H9 (cell line): ENCODE measurements around the gene CDC42EP4. TPM values are rescaled to one million over a fixed set of nuclear protein-coding genes. Genes with fewer than 3 reads are reported as not detected.

Source experiments
- DNase-seq: peaks from one replicate; pipeline ENCODE4 v3.0.0-alpha.2; 2017
- H2AFZ ChIP-seq: one replicate; pipeline ENCODE4 v1.6.1; 2013; ENCODE audit warnings: mild to moderate bottlenecking, low read length, control low read depth, moderate library complexity
- H2AK5ac ChIP-seq: 2 replicates; pipeline ENCODE4 v1.6.1; 2013; ENCODE audit warnings: low read length, control low read depth, mixed read lengths; ENCODE audit not compliant: insufficient read length
- H2BK120ac ChIP-seq: one replicate; pipeline ENCODE4 v1.6.1; 2013; ENCODE audit warnings: low read depth, mild to moderate bottlenecking, low read length, control low read depth, inconsistent platforms; ENCODE audit not compliant: poor library complexity, severe bottlenecking
- H2BK12ac ChIP-seq: 2 replicates; pipeline ENCODE4 v1.6.1; 2013; ENCODE audit warnings: low read length, control low read depth, mixed read lengths, low read depth; ENCODE audit not compliant: insufficient read length
- H2BK15ac ChIP-seq: 2 replicates; pipeline ENCODE4 v1.6.1; 2013; ENCODE audit warnings: low read depth, low read length, control low read depth
- H2BK20ac ChIP-seq: one replicate; pipeline ENCODE4 v1.6.1; 2013; ENCODE audit warnings: low read depth, mild to moderate bottlenecking, low read length, control low read depth, inconsistent platforms; ENCODE audit not compliant: poor library complexity, severe bottlenecking
- H2BK5ac ChIP-seq: 2 replicates; pipeline ENCODE4 v1.6.1; 2013; ENCODE audit warnings: low read length, control low read depth, mixed read lengths; ENCODE audit not compliant: insufficient read length
- H3K14ac ChIP-seq: 2 replicates; pipeline ENCODE4 v1.6.1; 2013; ENCODE audit warnings: low read length, control low read depth; ENCODE audit not compliant: insufficient read depth
- H3K18ac ChIP-seq: 2 replicates; pipeline ENCODE4 v1.6.1; 2013; ENCODE audit warnings: low read depth, mild to moderate bottlenecking, mixed read lengths, low read length, control low read depth; ENCODE audit not compliant: insufficient read length
- H3K23ac ChIP-seq: 2 replicates; pipeline ENCODE4 v1.6.1; 2013; ENCODE audit warnings: low read length, control low read depth, mixed read lengths, low read depth; ENCODE audit not compliant: insufficient read length
- H3K23me2 ChIP-seq: 2 replicates; pipeline ENCODE4 v1.6.1; 2013; ENCODE audit warnings: low read depth, mild to moderate bottlenecking, mixed read lengths, low read length, control low read depth; ENCODE audit not compliant: insufficient read length, poor library complexity, severe bottlenecking
- H3K27ac ChIP-seq: 2 replicates; pipeline ENCODE4 v1.5.1; 2013; ENCODE audit warnings: low read length, control low read depth, mixed read lengths, low read depth; ENCODE audit not compliant: insufficient read length
- H3K27me3 ChIP-seq: 2 replicates; pipeline ENCODE4 v1.6.1; 2013; ENCODE audit warnings: low read length, control low read depth, inconsistent platforms; ENCODE audit not compliant: insufficient read depth
- H3K4ac ChIP-seq: 2 replicates; pipeline ENCODE4 v1.6.1; 2013; ENCODE audit warnings: low read depth, mild to moderate bottlenecking, control low read depth, inconsistent platforms, low read length, moderate library complexity
- H3K4me1 ChIP-seq: 2 replicates; pipeline ENCODE4 v1.6.1; 2013; ENCODE audit warnings: low read length, control low read depth, inconsistent platforms; ENCODE audit not compliant: insufficient read depth
- H3K4me2 ChIP-seq: 2 replicates; pipeline ENCODE4 v1.6.1; 2013; ENCODE audit warnings: low read length, control low read depth, mixed read lengths; ENCODE audit not compliant: insufficient read length, insufficient read depth
- H3K56ac ChIP-seq: 2 replicates; pipeline ENCODE4 v1.6.1; 2013; ENCODE audit warnings: low read depth, mild to moderate bottlenecking, mixed read lengths, low read length, control low read depth; ENCODE audit not compliant: insufficient read length
- H3K79me1 ChIP-seq: 2 replicates; pipeline ENCODE4 v1.6.1; 2013; ENCODE audit warnings: low read depth, mild to moderate bottlenecking, moderate library complexity, low read length, control low read depth, inconsistent platforms; ENCODE audit not compliant: insufficient read depth, poor library complexity, severe bottlenecking
- H3K79me2 ChIP-seq: 2 replicates; pipeline ENCODE4 v1.6.1; 2013; ENCODE audit warnings: low read length, control low read depth, inconsistent platforms; ENCODE audit not compliant: insufficient read depth
- H3K9ac ChIP-seq: 2 replicates; pipeline ENCODE4 v1.6.1; 2013; ENCODE audit warnings: low read length, control low read depth, mixed read lengths; ENCODE audit not compliant: insufficient read length; ENCODE audit errors: extremely low read depth
- H3K9me3 ChIP-seq: one replicate; pipeline ENCODE4 v1.6.1; 2013; ENCODE audit warnings: low read depth, low read length, inconsistent platforms; ENCODE audit not compliant: control insufficient read depth
- H3T11ph ChIP-seq: one replicate; pipeline ENCODE4 v1.6.1; 2013; ENCODE audit warnings: mild to moderate bottlenecking, low read length, control low read depth, inconsistent platforms
- H4K20me1 ChIP-seq: one replicate; pipeline ENCODE4 v1.6.1; 2013; ENCODE audit not compliant: control insufficient read depth, insufficient read length, insufficient read depth
- H4K5ac ChIP-seq: 2 replicates; pipeline ENCODE4 v1.6.1; 2013; ENCODE audit warnings: low read depth, mild to moderate bottlenecking, mixed read lengths, low read length, control low read depth; ENCODE audit not compliant: insufficient read length
- H4K8ac ChIP-seq: replicated peaks from 2 replicates; pipeline ENCODE4 v1.6.1; 2013; ENCODE audit warnings: low read length, control low read depth, mixed read lengths, low read depth; ENCODE audit not compliant: insufficient read length
- H4K91ac ChIP-seq: 2 replicates; pipeline ENCODE4 v1.6.1; 2013; ENCODE audit warnings: low read depth, mild to moderate bottlenecking, moderate library complexity, mixed read lengths, low read length, control low read depth; ENCODE audit not compliant: insufficient read length
- H3K27ac Mint-ChIP-seq, 3 experiments: 2 replicates in 2 of 3; 3 replicates in 1 of 3; pipeline ENCODE4 v1.8.0; 2020 to 2021; ENCODE audit warnings: mixed read lengths in 3 of 3, mild to moderate bottlenecking in 1 of 3, moderate library complexity in 1 of 3
- H3K27me3 Mint-ChIP-seq: 2 replicates; pipeline ENCODE4 v1.8.0; 2021; ENCODE audit warnings: low read depth, mild to moderate bottlenecking, moderate library complexity, mixed read lengths
- H3K36me3 Mint-ChIP-seq, 3 experiments: 2 replicates in 2 of 3; 3 replicates in 1 of 3; pipeline ENCODE4 v1.8.0; 2020 to 2021; ENCODE audit warnings: low read depth in 3 of 3, mixed read lengths in 3 of 3; ENCODE audit not compliant: insufficient read depth in 1 of 3
- H3K4me1 Mint-ChIP-seq, 2 experiments: 2 replicates each; pipeline ENCODE4 v1.8.0; 2020; ENCODE audit warnings: mixed read lengths in 2 of 2
- H3K4me3 Mint-ChIP-seq, 2 experiments: 2 replicates in 1 of 2; 3 replicates in 1 of 2; pipeline ENCODE4 v1.8.0; 2020 to 2021; ENCODE audit warnings: mild to moderate bottlenecking in 2 of 2, mixed read lengths in 2 of 2, moderate library complexity in 1 of 2
- H3K9me3 Mint-ChIP-seq, 2 experiments: 2 replicates in 1 of 2; 3 replicates in 1 of 2; pipeline ENCODE4 v1.8.0; 2020; ENCODE audit warnings: mild to moderate bottlenecking in 2 of 2, mixed read lengths in 2 of 2, moderate library complexity in 1 of 2
- CTCF ChIP-seq: fragments of 200-600 bp; sonication (generic); conservative IDR thresholded peaks from 3 replicates; pipeline ENCODE4 v1.8.0; 2021; ENCODE audit warnings: antibody characterized with exemption, mild to moderate bottlenecking
- WGBS: extraction: QIAGEN DNeasy Blood & Tissue Kit; methylation state at CpG from one replicate; pipeline ENCODE4 v1.1.7; 2013; ENCODE audit warnings: missing lambda C conversion rate, low lambda C conversion rate, mixed read lengths; ENCODE audit not compliant: insufficient read length; ENCODE audit errors: extremely low coverage; 5-methylcytosine and 5-hydroxymethylcytosine counted together
- total RNA-seq: library from RNA; stranded (reverse); gene quantifications from 2 replicates; pipeline ENCODE4 v1.2.1, GENCODE V29; 2021

CDC42EP4 gene
- total RNA-seq, 1 experiment from 2014 or later = 27.1 TPM

GRCh38 chr17:73349138-73349537 lies 37.3 kb upstream of the CDC42EP4 start:
- no peak overlapping the region for H4K91ac ChIP-seq
- H3K18ac ChIP-seq = no peak overlapping the region
- no peak overlapping the region for H4K8ac ChIP-seq
- H4K5ac ChIP-seq = no peak overlapping the region
- no peak overlapping the region for H3K9ac ChIP-seq
- no peaks in the 10 kb centered on the region for H3K27me3 ChIP-seq
- H2BK15ac ChIP-seq = no peak overlapping the region
- H3K23ac ChIP-seq = no peak overlapping the region
- no peaks in the 10 kb centered on the region for H3K23me2 ChIP-seq
- no peak overlapping the region for H3T11ph ChIP-seq
- no peaks in the 10 kb centered on the region for H4K20me1 ChIP-seq
- no peak overlapping the region for H2AFZ ChIP-seq
- H3K27ac ChIP-seq = no peak overlapping the region
- no peak for TF ChIP-seq CTCF
- Mint-ChIP-seq H3K27me3 (no peaks in the 10 kb centered on the region; the same call in none of the 2 replicates), H3K9me3 (no peaks in the 10 kb centered on the region), H3K4me1 (peaks cover 36 to 44% of the 10 kb centered on the region in 2 experiments), H3K4me3 (peak overlapping the region in 1 of 2 experiments; percentile 8; a peak in 1 of 5 replicates), H3K36me3 (peaks cover 0 to 16% (median 0%) of the 10 kb centered on the region in 3 experiments; a peak in 3 of 7 replicates), H3K27ac (peak overlapping the region in 2 of 3 experiments; percentile 61 to 80; a peak in 2 of 7 replicates)
- no peak overlapping the region for H3K56ac ChIP-seq
- H3K9me3 ChIP-seq = no peaks in the 10 kb centered on the region
- H3K4me1 ChIP-seq = peaks cover 2% of the 10 kb centered on the region; the same call in 1 of the 2 replicates
- H2BK12ac ChIP-seq = no peak overlapping the region
- no CpG with 5 or more reads among the region's 6 CpGs for WGBS
- no peaks in the 10 kb centered on the region for H3K79me2 ChIP-seq
- no peaks in the 10 kb centered on the region for H3K79me1 ChIP-seq
- H2AK5ac ChIP-seq = no peak overlapping the region
- no peak overlapping the region for H2BK20ac ChIP-seq
- H3K4ac ChIP-seq = no peak overlapping the region
- no peak overlapping the region for H2BK5ac ChIP-seq
- DNase-seq = no peak
- H3K14ac ChIP-seq = no peak overlapping the region; the same call in 1 of the 2 replicates
- H2BK120ac ChIP-seq = no peak overlapping the region
- H3K4me2 ChIP-seq = no peak overlapping the region
